A375 (cell line): Measurements from ENCODE around the gene HERPUD2. TPM values are rescaled to one million over a fixed set of nuclear protein-coding genes. Genes with fewer than 3 reads are reported as not detected.

Experiments
- total RNA-seq: library from RNA; depleted of rRNA; stranded (reverse); fragments of >200 nt; shearing (Covaris generic); gene quantifications from 2 replicates; pipeline ENCODE4 v1.2.3, GENCODE V29; 2014; rRNA removed

HERPUD2 gene, protein sequence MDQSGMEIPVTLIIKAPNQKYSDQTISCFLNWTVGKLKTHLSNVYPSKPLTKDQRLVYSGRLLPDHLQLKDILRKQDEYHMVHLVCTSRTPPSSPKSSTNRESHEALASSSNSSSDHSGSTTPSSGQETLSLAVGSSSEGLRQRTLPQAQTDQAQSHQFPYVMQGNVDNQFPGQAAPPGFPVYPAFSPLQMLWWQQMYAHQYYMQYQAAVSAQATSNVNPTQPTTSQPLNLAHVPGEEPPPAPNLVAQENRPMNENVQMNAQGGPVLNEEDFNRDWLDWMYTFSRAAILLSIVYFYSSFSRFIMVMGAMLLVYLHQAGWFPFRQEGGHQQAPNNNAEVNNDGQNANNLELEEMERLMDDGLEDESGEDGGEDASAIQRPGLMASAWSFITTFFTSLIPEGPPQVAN
- 13.5 and 15.4 TPM in 2 replicates for total RNA-seq

GRCh38 chr7:35694784-35695472 lies at the start of gene HERPUD2:
TSS of gene HERPUD2 (minus strand) at chr7:35695135. CDS start at chr7:35694330, 805 bp downstream.

Other genes with a start within 250 kb of the HERPUD2 start
- 145 and 202 TPM in 2 replicates for gene SEPTIN7, start 105.9 kb upstream of the HERPUD2 start, total RNA-seq